T-cell (primary cell): Measurements from ENCODE around the gene AFMID. TPM values are rescaled to one million over a fixed set of nuclear protein-coding genes. Genes with fewer than 3 reads are reported as not detected.

ENCODE experiments used
- ATAC-seq, 4 experiments: fragments of 200-7000 bp in 3 of 4; fragments of 150-1000 bp in 1 of 4; cut with Tn5 transposase; replicated peaks in 1 of 4; 1 replicate in 3 of 4; 2 replicates in 1 of 4; pipeline ENCODE4 v1.10.0; 2021; ENCODE audit warnings: moderate library complexity in 3 of 4, mild to moderate bottlenecking in 2 of 4, moderate number of reproducible peaks in 1 of 4
- CTCF ChIA-PET, 2 donors: fragments of 300-600 bp; sonication (Branson Sonifier 250); formaldehyde crosslinking; loops; one replicate each; lab custom pipeline; 2022; ENCODE audit warnings: antibody characterized with exemption in 2 of 2; lab: Charles Lee
- POLR2A ChIA-PET, 2 donors: fragments of 300-600 bp; sonication (Branson Sonifier 250); formaldehyde crosslinking; loops; one replicate each; lab custom pipeline; 2022; ENCODE audit warnings: antibody characterized with exemption in 2 of 2; lab: Charles Lee
- DNase-seq, 35 experiments: peaks; one replicate each; pipeline versions ENCODE4 v3.0.0 to v3.0.0-alpha.2; 2013 to 2023
- H3K27ac ChIP-seq: one replicate; pipeline ENCODE4 v1.5.1; 2013; ENCODE audit warnings: low read length
- H3K27me3 ChIP-seq, 2 experiments: replicated peaks in 1 of 2; 1 replicate in 1 of 2; 2 replicates in 1 of 2; pipeline versions ENCODE4 v1.6.1 to v1.7.0; 2013; ENCODE audit warnings: low read length in 1 of 2, mixed read lengths in 1 of 2; ENCODE audit not compliant: control insufficient read depth in 2 of 2, insufficient read depth in 2 of 2; ENCODE audit errors: extremely low read depth in 1 of 2
- H3K36me3 ChIP-seq, 2 donors: 1 replicate in 1 of 2; 2 replicates in 1 of 2; pipeline versions ENCODE4 v1.6.1 to v1.7.0; 2013; ENCODE audit warnings: low read length in 1 of 2; ENCODE audit not compliant: control insufficient read depth in 2 of 2, insufficient read depth in 1 of 2; ENCODE audit errors: extremely low read depth in 1 of 2
- H3K4me1 ChIP-seq, 2 experiments: 1 replicate in 1 of 2; 2 replicates in 1 of 2; pipeline versions ENCODE4 v1.6.1 to v1.7.0; 2013; ENCODE audit warnings: low read length in 2 of 2, mixed read lengths in 1 of 2; ENCODE audit not compliant: insufficient read depth in 2 of 2, control insufficient read depth in 1 of 2; ENCODE audit errors: extremely low read depth in 1 of 2
- H3K4me3 ChIP-seq, 2 donors: 1 replicate in 1 of 2; 2 replicates in 1 of 2; pipeline versions ENCODE4 v1.5.1 to v1.7.0; 2013; ENCODE audit warnings: mild to moderate bottlenecking in 2 of 2, low read length in 1 of 2, moderate library complexity in 1 of 2; ENCODE audit not compliant: control insufficient read depth in 1 of 2; ENCODE audit errors: extremely low read depth in 1 of 2
- H3K9me3 ChIP-seq: 2 replicates; pipeline ENCODE4 v1.7.0; 2013
- H3K27ac Mint-ChIP-seq, 2 donors: one replicate each; pipeline ENCODE4 v1.8.0; 2020 to 2021; ENCODE audit warnings: mild to moderate bottlenecking in 2 of 2, mixed read lengths in 2 of 2
- H3K27me3 Mint-ChIP-seq, 2 donors: one replicate each; pipeline ENCODE4 v1.8.0; 2021 to 2022; ENCODE audit warnings: mixed read lengths in 2 of 2
- H3K36me3 Mint-ChIP-seq: one replicate; pipeline ENCODE4 v1.8.0; 2021; ENCODE audit warnings: mixed read lengths
- H3K4me1 Mint-ChIP-seq, 3 donors: one replicate each; pipeline ENCODE4 v1.8.0; 2020 to 2022; ENCODE audit warnings: mixed read lengths in 3 of 3, mild to moderate bottlenecking in 1 of 3
- H3K4me3 Mint-ChIP-seq, 3 donors: one replicate each; pipeline ENCODE4 v1.8.0; 2020 to 2022; ENCODE audit warnings: mild to moderate bottlenecking in 3 of 3, mixed read lengths in 3 of 3, moderate library complexity in 3 of 3
- H3K9me3 Mint-ChIP-seq, 3 donors: one replicate each; pipeline ENCODE4 v1.8.0; 2020 to 2022; ENCODE audit warnings: mixed read lengths in 3 of 3
- WGBS: methylation state at CpG from one replicate; pipeline ENCODE4 v1.1.5; 2013; ENCODE audit warnings: missing lambda C conversion rate; ENCODE audit not compliant: insufficient coverage; 5-methylcytosine and 5-hydroxymethylcytosine counted together
- total RNA-seq, 35 experiments: library from RNA in 6 of 35; stranded (reverse) in 6 of 35; fragments of 120-200 nt in 1 of 35; gene quantifications; one replicate each; pipeline versions ENCODE4 v1.2.1 to v1.2.4 and lab custom pipeline; 2013 to 2026

The AFMID gene
- total RNA-seq, 5 donors from 2014 or later (not counting 1 experiment from before 2014, with no cell fraction given), result 2.3 to 5.9 (median 3.4) TPM

DNA sequence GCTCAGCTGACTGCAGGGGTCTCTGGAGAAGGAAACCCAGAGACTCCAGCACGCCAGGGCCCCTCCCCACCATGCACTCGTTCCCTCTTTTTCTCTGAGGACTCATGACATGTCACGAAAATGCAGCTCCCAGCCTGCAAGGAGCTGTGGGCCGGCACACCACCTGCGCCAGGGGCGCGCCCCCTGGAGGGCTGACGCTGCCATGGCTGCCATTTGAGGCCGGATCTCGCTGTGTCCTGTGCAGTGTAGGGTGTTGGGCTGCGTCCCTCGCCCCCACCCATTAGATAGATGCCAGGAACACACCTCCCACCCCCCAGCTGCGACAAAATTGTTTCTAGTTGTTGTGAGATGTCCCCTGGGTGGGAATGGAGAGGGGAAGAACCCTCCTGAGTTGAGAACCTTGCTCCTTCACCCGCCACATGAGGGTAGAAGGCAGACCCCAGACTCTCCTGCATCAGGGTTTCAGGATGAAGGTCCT, 10.6 kb upstream of the AFMID start:
- WGBS, result 3% methylated on average over 6 of the region's 14 CpGs
- H3K4me3 Mint-ChIP-seq, result no peak overlapping the region
- CTCF ChIA-PET, result interaction anchor here (0.6 to 1.4 kb wide), 9 partner anchors 21 to 157 kb away, joined by 3 to 7 read pairs (median 4); no protein-coding TSS in a partner anchor
- Histone ChIP-seq H3K9me3 (no peaks in the 10 kb centered on the region), H3K27me3 (no peaks in the 10 kb centered on the region), H3K27ac (no peak overlapping the region), H3K36me3 (peaks cover 4 to 10% of the 10 kb centered on the region in 2 donors), H3K4me3 (no peak overlapping the region), H3K4me1 (peaks cover 10 to 52% of the 10 kb centered on the region in 2 experiments)
- H3K36me3 Mint-ChIP-seq, result peaks cover 4% of the 10 kb centered on the region
- peak; percentile 81 to 85 (median 82) for ATAC-seq
- H3K27me3 Mint-ChIP-seq, result no peaks in the 10 kb centered on the region
- POLR2A ChIA-PET, result interaction anchor here in 1 of 2 donors (0.6 kb wide), 1 partner anchor 171 kb away, joined by 4 read pairs; no protein-coding TSS in a partner anchor
- H3K27ac Mint-ChIP-seq, result no peak overlapping the region
- H3K4me1 Mint-ChIP-seq, result peaks cover 47 to 58% (median 51%) of the 10 kb centered on the region in 3 donors
- peak; percentile 43 to 86 (median 70) for DNase-seq
- H3K9me3 Mint-ChIP-seq, result no peaks in the 10 kb centered on the region

DNA sequence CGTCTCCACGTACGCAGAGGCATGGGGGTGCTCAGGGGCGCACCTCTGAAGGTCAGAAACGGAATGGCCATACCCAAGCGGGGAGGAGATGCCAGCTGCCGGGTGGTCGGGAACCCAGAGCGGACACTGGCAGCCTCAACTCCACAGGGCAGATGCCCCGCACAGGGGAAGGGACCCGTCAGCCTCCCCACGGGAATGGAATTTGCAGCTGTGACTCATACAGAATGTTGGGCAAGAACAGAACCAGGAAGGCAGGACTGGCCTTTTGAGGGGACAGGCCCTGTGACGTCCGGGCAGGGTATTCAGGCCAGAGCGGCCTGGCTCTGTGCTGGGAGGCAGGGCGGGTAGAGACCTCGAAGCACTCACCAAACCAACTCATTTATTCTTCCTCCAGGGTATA, 7.8 kb upstream of the AFMID start:
- no peaks in the 10 kb centered on the region for H3K27me3 Mint-ChIP-seq
- POLR2A ChIA-PET, result interaction anchor here in 1 of 2 donors (0.7 kb wide), 1 partner anchor 256 kb away, joined by 3 read pairs; no protein-coding TSS in a partner anchor
- no peaks in the 10 kb centered on the region for H3K9me3 ChIP-seq
- H3K4me3 Mint-ChIP-seq, result no peak overlapping the region
- no peak for ATAC-seq
- H3K4me1 ChIP-seq, result peaks cover 3 to 24% of the 10 kb centered on the region in 2 experiments
- peaks cover 0 to 4% of the 10 kb centered on the region in 2 donors for H3K36me3 ChIP-seq
- no peak overlapping the region for H3K27ac ChIP-seq
- H3K36me3 Mint-ChIP-seq, result no peaks in the 10 kb centered on the region
- H3K27me3 ChIP-seq, result no peaks in the 10 kb centered on the region
- CTCF ChIA-PET, result no interaction called here
- peaks cover 20 to 30% (median 23%) of the 10 kb centered on the region in 3 donors for H3K4me1 Mint-ChIP-seq
- no peaks in the 10 kb centered on the region for H3K9me3 Mint-ChIP-seq
- H3K4me3 ChIP-seq, result no peak overlapping the region
- 98% methylated on average over 12 of the region's 17 CpGs for WGBS
- no peak for DNase-seq
- peak overlapping the region in 1 of 2 donors; percentile 36 for H3K27ac Mint-ChIP-seq

DNA sequence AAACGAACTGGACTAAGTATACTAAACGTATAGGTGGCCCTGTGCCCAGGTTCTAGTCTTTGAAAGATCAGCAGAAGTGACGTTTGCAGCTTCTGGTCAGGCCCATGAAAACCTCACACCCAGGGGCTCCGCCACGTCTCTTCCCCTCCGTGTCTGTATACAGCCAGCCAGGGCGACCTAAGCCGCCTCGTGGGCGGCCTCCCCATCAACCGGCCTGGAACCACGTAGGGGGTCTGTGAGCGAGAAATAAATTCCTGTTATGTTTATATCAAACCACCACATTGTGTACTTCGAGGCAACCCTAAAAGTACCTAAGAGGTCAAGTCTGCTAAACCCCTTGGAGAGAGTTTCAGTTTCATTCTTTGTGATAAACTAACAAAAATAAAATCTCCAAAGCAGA, 7.1 kb upstream of the AFMID start:
- Histone ChIP-seq H3K36me3 (peaks cover 0 to 4% of the 10 kb centered on the region in 2 donors), H3K4me1 (peaks cover 3 to 19% of the 10 kb centered on the region in 2 experiments), H3K27ac (no peak overlapping the region), H3K4me3 (no peak overlapping the region), H3K9me3 (no peaks in the 10 kb centered on the region), H3K27me3 (no peaks in the 10 kb centered on the region)
- POLR2A ChIA-PET, result interaction anchor here in 1 of 2 donors (0.7 kb wide), 1 partner anchor 256 kb away, joined by 3 read pairs; no protein-coding TSS in a partner anchor
- no peak for DNase-seq
- Mint-ChIP-seq H3K27me3 (no peaks in the 10 kb centered on the region), H3K27ac (peak overlapping the region; percentile 45 to 73), H3K9me3 (no peaks in the 10 kb centered on the region), H3K36me3 (no peaks in the 10 kb centered on the region), H3K4me3 (peak overlapping the region in 1 of 3 donors; percentile 58), H3K4me1 (peaks cover 20 to 29% (median 23%) of the 10 kb centered on the region in 3 donors)
- CTCF ChIA-PET, result no interaction called here
- no peak for ATAC-seq
- WGBS, result 73% methylated on average over 3 of the region's 14 CpGs

DNA sequence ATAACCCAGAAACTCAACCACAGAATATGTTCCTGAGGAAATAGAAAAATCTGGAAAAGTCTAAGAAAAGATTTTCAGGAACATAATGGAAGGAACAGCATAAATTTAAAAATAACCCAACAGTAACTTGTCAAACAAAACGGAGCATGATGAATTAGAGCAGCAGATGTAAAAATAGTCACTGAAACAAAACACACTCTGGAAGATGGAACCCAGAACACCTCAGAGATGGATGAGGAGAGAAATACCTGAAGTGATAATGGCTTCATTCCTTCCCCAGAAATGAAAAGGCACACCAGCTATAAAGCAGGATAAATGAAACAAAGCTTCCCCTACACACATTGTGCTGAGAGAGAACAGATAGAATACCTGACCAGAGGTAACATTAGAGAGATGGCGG, 6.7 kb upstream of the AFMID start:
- Histone ChIP-seq H3K27me3 (no peaks in the 10 kb centered on the region), H3K9me3 (no peaks in the 10 kb centered on the region), H3K27ac (no peak overlapping the region), H3K4me3 (no peak overlapping the region), H3K36me3 (peaks cover 0 to 1% of the 10 kb centered on the region in 2 donors), H3K4me1 (peaks cover 3 to 19% of the 10 kb centered on the region in 2 experiments)
- Mint-ChIP-seq H3K4me3 (peak overlapping the region in 1 of 3 donors; percentile 58), H3K27me3 (no peaks in the 10 kb centered on the region), H3K27ac (peak overlapping the region; percentile 45 to 73), H3K36me3 (no peaks in the 10 kb centered on the region), H3K4me1 (peaks cover 17 to 24% (median 19%) of the 10 kb centered on the region in 3 donors), H3K9me3 (no peaks in the 10 kb centered on the region)
- POLR2A ChIA-PET, result interaction anchor here in 1 of 2 donors (0.6 kb wide), 1 partner anchor 90 kb away, joined by 3 read pairs; no protein-coding TSS in a partner anchor
- no peak for DNase-seq
- WGBS, result no CpG with 5 or more reads among the region's 2 CpGs
- CTCF ChIA-PET, result no interaction called here
- no peak for ATAC-seq

DNA sequence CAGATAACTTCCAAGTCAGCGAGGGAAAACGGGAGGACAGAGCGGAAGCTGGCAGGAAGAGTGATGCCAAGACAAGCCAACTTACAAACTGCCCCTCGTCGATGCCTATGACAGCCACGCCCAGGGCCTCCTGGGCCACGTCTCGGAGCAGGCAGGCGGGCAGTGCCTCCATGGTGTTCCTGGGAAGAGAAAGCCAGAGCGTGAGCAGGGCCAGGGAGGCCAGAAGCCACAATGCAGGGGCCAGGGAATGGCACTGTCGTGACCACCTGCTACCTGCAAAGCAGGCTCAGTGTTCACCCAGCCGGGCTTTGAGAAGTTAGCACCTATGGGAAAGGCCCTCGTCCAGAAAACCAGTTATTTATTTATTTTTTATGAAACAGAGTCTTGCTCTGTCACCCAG, 4.7 kb upstream of the AFMID start:
- no peaks in the 10 kb centered on the region for H3K27me3 ChIP-seq
- POLR2A ChIA-PET, result no interaction called here
- WGBS, result 95% methylated on average over 9 of the region's 13 CpGs
- H3K36me3 ChIP-seq, result no peaks in the 10 kb centered on the region
- H3K4me1 ChIP-seq, result peaks cover 0 to 21% of the 10 kb centered on the region in 2 experiments
- H3K9me3 ChIP-seq, result no peaks in the 10 kb centered on the region
- no peaks in the 10 kb centered on the region for H3K27me3 Mint-ChIP-seq
- H3K36me3 Mint-ChIP-seq, result no peaks in the 10 kb centered on the region
- no peaks in the 10 kb centered on the region for H3K9me3 Mint-ChIP-seq
- H3K4me3 ChIP-seq, result no peak overlapping the region
- ATAC-seq, result no peak
- CTCF ChIA-PET, result no interaction called here
- no peak overlapping the region for H3K27ac ChIP-seq
- no peak for DNase-seq
- H3K4me3 Mint-ChIP-seq, result no peak overlapping the region
- H3K4me1 Mint-ChIP-seq, result peaks cover 0 to 17% (median 10%) of the 10 kb centered on the region in 3 donors
- no peak overlapping the region for H3K27ac Mint-ChIP-seq

DNA sequence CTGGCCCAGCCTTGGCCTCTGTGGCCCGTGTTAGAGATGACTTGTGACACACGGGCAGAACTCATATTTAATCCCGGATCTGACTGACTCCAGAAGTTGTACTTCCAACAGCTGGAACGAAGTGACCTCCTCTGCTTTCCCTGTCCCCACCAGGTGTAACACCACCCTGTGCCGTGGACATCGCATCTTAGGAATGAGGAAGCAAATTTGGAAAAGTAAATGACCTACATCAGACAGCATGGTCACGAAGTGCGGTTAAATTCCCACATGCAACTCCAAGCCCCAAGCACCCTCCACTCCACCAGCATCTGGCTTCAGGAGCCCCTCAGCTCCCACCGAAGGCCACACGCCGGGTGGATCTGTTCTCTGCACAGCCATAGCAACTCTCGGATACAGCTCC, 3.2 kb upstream of the AFMID start:
- WGBS, result 97% methylated on average over 5 of the region's 12 CpGs
- Mint-ChIP-seq H3K9me3 (no peaks in the 10 kb centered on the region), H3K4me1 (peaks cover 0 to 19% (median 13%) of the 10 kb centered on the region in 3 donors), H3K36me3 (no peaks in the 10 kb centered on the region), H3K4me3 (no peak overlapping the region), H3K27ac (no peak overlapping the region), H3K27me3 (no peaks in the 10 kb centered on the region)
- POLR2A ChIA-PET, result no interaction called here
- no peaks in the 10 kb centered on the region for H3K27me3 ChIP-seq
- H3K9me3 ChIP-seq, result no peaks in the 10 kb centered on the region
- DNase-seq (no peak), ATAC-seq (no peak)
- H3K4me3 ChIP-seq, result no peak overlapping the region
- CTCF ChIA-PET, result no interaction called here
- H3K4me1 ChIP-seq, result peaks cover 0 to 24% of the 10 kb centered on the region in 2 experiments
- H3K27ac ChIP-seq, result no peak overlapping the region
- no peaks in the 10 kb centered on the region for H3K36me3 ChIP-seq
